ENCODE measurements around the gene ZNF322. TPM values are rescaled to one million over a fixed set of nuclear protein-coding genes. Genes with fewer than 3 reads are reported as not detected.

The ZNF322 gene
- total and polyA plus RNA-seq, 4 donors: 3.3 to 9.0 (median 6.8) TPM

DNA sequence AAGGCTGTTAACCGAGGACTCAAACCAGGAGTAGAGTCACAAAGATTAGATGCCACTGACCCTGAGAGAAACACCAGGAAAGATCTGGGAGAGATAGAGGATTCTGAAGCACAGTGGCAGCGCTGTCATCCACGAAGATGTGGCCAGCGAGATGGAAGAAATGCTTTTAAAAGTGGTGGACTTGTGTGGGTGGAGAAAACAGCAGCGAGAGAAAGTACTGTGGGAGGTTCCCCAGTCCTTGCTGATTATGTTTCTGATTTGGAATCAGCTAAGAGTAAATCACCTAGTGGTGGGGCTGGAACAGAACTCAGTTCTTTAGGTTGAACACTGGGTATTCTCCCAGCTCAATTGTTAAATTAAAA, 435 bp upstream of the ZNF322 start:
- Histone ChIP-seq H3K36me3 (ENCODE audit: control insufficient read depth in 4 of 4, insufficient read depth in 3 of 4, low read depth in 1 of 4, low read length in 3 of 4) (peaks cover 0 to 6% (median 3%) of the 10 kb centered on the region in 4 donors), H3K9ac (ENCODE audit: low read depth in 1 of 2, low read length in 2 of 2) (peak overlapping the region; percentile 62 to 68), H3K4me1 (ENCODE audit: control insufficient read depth in 4 of 4, insufficient read depth in 4 of 4, low read length in 3 of 4) (peaks cover 2 to 15% (median 9%) of the 10 kb centered on the region in 4 donors), H3K9me3 (ENCODE audit: control insufficient read depth in 4 of 4, low read length in 3 of 4) (no peaks in the 10 kb centered on the region), H3K27me3 (ENCODE audit: control insufficient read depth in 4 of 4, insufficient read depth in 4 of 4, low read length in 3 of 4) (peaks cover 0 to 9% (median 0%) of the 10 kb centered on the region in 4 donors), H3K4me3 (ENCODE audit: low read depth in 1 of 3, low read length in 3 of 3) (peak overlapping the region; percentile 75 to 97 (median 94)), H3K27ac (ENCODE audit: low read depth in 1 of 2, low read length in 2 of 2) (peak overlapping the region; percentile 49 to 61)
- TF ChIP-seq HNF4G (IDR thresholded peaks at IDR 0.05): no peak
- TF ChIP-seq, protein P1, sequence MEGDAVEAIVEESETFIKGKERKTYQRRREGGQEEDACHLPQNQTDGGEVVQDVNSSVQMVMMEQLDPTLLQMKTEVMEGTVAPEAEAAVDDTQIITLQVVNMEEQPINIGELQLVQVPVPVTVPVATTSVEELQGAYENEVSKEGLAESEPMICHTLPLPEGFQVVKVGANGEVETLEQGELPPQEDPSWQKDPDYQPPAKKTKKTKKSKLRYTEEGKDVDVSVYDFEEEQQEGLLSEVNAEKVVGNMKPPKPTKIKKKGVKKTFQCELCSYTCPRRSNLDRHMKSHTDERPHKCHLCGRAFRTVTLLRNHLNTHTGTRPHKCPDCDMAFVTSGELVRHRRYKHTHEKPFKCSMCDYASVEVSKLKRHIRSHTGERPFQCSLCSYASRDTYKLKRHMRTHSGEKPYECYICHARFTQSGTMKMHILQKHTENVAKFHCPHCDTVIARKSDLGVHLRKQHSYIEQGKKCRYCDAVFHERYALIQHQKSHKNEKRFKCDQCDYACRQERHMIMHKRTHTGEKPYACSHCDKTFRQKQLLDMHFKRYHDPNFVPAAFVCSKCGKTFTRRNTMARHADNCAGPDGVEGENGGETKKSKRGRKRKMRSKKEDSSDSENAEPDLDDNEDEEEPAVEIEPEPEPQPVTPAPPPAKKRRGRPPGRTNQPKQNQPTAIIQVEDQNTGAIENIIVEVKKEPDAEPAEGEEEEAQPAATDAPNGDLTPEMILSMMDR (IDR thresholded peaks at IDR 0.05; ENCODE audit: low read depth, low read length, missing input control): peak; percentile 16
- no peak for DNase-seq (ENCODE audit: low spot score)
- WGBS: 0% methylated on average over 5 of the region's 5 CpGs

DNA sequence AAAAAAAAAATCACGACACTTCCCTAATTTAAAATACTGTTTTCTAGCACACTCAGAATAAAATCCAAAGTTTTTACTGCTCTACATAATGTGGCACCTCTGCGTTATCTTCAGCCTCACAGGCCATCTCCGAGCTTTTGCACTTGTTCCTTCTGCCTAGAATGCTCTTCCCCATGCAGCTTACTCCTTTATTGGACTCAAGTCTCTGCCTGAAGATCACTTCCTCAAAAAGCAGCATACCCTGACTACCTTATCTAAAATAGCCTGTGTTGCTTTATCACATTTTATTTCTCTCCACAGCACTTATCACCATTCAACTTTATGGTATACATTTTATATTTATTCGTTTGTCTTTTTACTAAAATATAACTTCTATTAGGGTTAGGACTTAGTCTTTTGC, 2.3 kb downstream of the ZNF322 start:
- peaks cover 1 to 16% (median 12%) of the 10 kb centered on the region in 4 donors for H3K36me3 ChIP-seq (ENCODE audit: control insufficient read depth in 4 of 4, insufficient read depth in 3 of 4, low read depth in 1 of 4, low read length in 3 of 4)
- H3K27ac ChIP-seq (ENCODE audit: low read depth in 1 of 2, low read length in 2 of 2): no peak overlapping the region
- H3K9me3 ChIP-seq (ENCODE audit: control insufficient read depth in 4 of 4, low read length in 3 of 4): no peaks in the 10 kb centered on the region
- peaks cover 2 to 15% (median 9%) of the 10 kb centered on the region in 4 donors for H3K4me1 ChIP-seq (ENCODE audit: control insufficient read depth in 4 of 4, insufficient read depth in 4 of 4, low read length in 3 of 4)
- H3K9ac ChIP-seq (ENCODE audit: low read depth in 1 of 2, low read length in 2 of 2): no peak overlapping the region
- H3K27me3 ChIP-seq (ENCODE audit: control insufficient read depth in 4 of 4, insufficient read depth in 4 of 4, low read length in 3 of 4): no peaks in the 10 kb centered on the region
- no peak for TF ChIP-seq GABPA (IDR thresholded peaks at IDR 0.05 in 1 of 2, conservative IDR thresholded peaks at IDR 0.05 in 1 of 2)
- TF ChIP-seq TAF1 (conservative IDR thresholded peaks at IDR 0.05): no peak
- no peak for TF ChIP-seq SP1 (IDR thresholded peaks at IDR 0.05)
- no peak for TF ChIP-seq FOXA2 (IDR thresholded peaks at IDR 0.05)
- TF ChIP-seq ZBTB33 (IDR thresholded peaks at IDR 0.05): no peak
- TF ChIP-seq HNF4A (conservative IDR thresholded peaks at IDR 0.05): no peak
- TF ChIP-seq, protein P2, sequence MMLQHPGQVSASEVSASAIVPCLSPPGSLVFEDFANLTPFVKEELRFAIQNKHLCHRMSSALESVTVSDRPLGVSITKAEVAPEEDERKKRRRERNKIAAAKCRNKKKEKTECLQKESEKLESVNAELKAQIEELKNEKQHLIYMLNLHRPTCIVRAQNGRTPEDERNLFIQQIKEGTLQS (IDR thresholded peaks at IDR 0.05): no peak
- TF ChIP-seq EGR1 (IDR thresholded peaks at IDR 0.05; ENCODE audit: low read depth in 2 of 2): no peak
- TF ChIP-seq, protein P3, sequence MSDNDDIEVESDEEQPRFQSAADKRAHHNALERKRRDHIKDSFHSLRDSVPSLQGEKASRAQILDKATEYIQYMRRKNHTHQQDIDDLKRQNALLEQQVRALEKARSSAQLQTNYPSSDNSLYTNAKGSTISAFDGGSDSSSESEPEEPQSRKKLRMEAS (IDR thresholded peaks at IDR 0.05): no peak
- TF ChIP-seq HNF4G (IDR thresholded peaks at IDR 0.05): no peak
- TF ChIP-seq RAD21 (IDR thresholded peaks at IDR 0.05): no peak
- 93% methylated on average over 4 of the region's 4 CpGs for WGBS
- no peak overlapping the region for H3K4me3 ChIP-seq (ENCODE audit: low read depth in 1 of 3, low read length in 3 of 3)
- no peak for DNase-seq (ENCODE audit: low spot score)

- TF ChIP-seq ZBTB33 (IDR thresholded peaks at IDR 0.05): no peak
- TF ChIP-seq, protein P4, sequence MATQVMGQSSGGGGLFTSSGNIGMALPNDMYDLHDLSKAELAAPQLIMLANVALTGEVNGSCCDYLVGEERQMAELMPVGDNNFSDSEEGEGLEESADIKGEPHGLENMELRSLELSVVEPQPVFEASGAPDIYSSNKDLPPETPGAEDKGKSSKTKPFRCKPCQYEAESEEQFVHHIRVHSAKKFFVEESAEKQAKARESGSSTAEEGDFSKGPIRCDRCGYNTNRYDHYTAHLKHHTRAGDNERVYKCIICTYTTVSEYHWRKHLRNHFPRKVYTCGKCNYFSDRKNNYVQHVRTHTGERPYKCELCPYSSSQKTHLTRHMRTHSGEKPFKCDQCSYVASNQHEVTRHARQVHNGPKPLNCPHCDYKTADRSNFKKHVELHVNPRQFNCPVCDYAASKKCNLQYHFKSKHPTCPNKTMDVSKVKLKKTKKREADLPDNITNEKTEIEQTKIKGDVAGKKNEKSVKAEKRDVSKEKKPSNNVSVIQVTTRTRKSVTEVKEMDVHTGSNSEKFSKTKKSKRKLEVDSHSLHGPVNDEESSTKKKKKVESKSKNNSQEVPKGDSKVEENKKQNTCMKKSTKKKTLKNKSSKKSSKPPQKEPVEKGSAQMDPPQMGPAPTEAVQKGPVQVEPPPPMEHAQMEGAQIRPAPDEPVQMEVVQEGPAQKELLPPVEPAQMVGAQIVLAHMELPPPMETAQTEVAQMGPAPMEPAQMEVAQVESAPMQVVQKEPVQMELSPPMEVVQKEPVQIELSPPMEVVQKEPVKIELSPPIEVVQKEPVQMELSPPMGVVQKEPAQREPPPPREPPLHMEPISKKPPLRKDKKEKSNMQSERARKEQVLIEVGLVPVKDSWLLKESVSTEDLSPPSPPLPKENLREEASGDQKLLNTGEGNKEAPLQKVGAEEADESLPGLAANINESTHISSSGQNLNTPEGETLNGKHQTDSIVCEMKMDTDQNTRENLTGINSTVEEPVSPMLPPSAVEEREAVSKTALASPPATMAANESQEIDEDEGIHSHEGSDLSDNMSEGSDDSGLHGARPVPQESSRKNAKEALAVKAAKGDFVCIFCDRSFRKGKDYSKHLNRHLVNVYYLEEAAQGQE (IDR thresholded peaks at IDR 0.05): no peak
- no peak for TF ChIP-seq RAD21 (IDR thresholded peaks at IDR 0.05)
- DNase-seq (ENCODE audit: low spot score): no peak
- Histone ChIP-seq H3K9me3 (ENCODE audit: control insufficient read depth in 4 of 4, low read length in 3 of 4) (peaks cover 0 to 7% (median under 1%) of the 10 kb centered on the region in 4 donors), H3K27me3 (ENCODE audit: control insufficient read depth in 4 of 4, insufficient read depth in 4 of 4, low read length in 3 of 4) (no peaks in the 10 kb centered on the region), H3K4me3 (ENCODE audit: low read depth in 1 of 3, low read length in 3 of 3) (no peak overlapping the region), H3K4me1 (ENCODE audit: control insufficient read depth in 4 of 4, insufficient read depth in 4 of 4, low read length in 3 of 4) (peaks cover 0 to 1% (median under 1%) of the 10 kb centered on the region in 4 donors), H3K27ac (ENCODE audit: low read depth in 1 of 2, low read length in 2 of 2) (no peak overlapping the region), H3K9ac (ENCODE audit: low read depth in 1 of 2, low read length in 2 of 2) (no peak overlapping the region), H3K36me3 (ENCODE audit: control insufficient read depth in 4 of 4, insufficient read depth in 3 of 4, low read depth in 1 of 4, low read length in 3 of 4) (peaks cover 1 to 26% (median 18%) of the 10 kb centered on the region in 4 donors)
- 98% methylated on average over 5 of the region's 5 CpGs for WGBS
Observed at GRCh38 chr6:26653007-26653406, 6.5 kb downstream of the ZNF322 start.

Measured in liver (tissue), 9 donors.